ENCODE results near the gene ZNF460. TPM values are rescaled to one million over a fixed set of nuclear protein-coding genes. Genes with fewer than 3 reads are reported as not detected.

The ZNF460 gene
- total RNA-seq, 4 donors from 2014 or later = 44.4 to 191 (median 74.6) TPM

DNA sequence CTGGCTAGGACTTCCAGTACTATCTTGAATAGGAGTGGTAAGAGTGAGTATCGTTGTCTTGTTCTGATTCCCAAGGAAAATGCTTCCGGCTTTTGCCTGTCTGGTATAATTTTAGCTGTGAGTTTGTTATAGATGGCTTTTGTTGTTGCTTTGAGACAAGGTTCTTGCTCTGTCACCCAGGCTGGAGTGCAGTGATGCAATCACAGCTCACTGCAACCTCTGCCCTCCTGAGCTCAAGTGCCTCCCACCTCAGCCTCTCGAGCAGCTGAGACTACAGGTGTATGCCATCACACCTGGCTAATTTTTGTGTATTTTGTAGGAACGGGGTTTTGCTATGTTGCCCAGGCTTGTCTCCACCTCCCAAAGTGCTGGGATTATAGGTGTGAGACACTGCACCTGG lies 33.9 kb downstream of the ZNF460 start:
- Histone ChIP-seq H3K36me3 (no peaks in the 10 kb centered on the region), H3K4me1 (no peaks in the 10 kb centered on the region), H3K4me3 (no peak overlapping the region), H3K27ac (no peak overlapping the region), H3K27me3 (peaks cover 18% of the 10 kb centered on the region), H3K9me3 (no peaks in the 10 kb centered on the region)
- TF ChIP-seq EP300 (IDR thresholded peaks at IDR 0.05; ENCODE audit: low read depth) (no peak), POLR2AphosphoS5 (IDR thresholded peaks at IDR 0.05) (no peak), POLR2A (IDR thresholded peaks at IDR 0.05) (no peak)
- TF ChIP-seq, protein P1, sequence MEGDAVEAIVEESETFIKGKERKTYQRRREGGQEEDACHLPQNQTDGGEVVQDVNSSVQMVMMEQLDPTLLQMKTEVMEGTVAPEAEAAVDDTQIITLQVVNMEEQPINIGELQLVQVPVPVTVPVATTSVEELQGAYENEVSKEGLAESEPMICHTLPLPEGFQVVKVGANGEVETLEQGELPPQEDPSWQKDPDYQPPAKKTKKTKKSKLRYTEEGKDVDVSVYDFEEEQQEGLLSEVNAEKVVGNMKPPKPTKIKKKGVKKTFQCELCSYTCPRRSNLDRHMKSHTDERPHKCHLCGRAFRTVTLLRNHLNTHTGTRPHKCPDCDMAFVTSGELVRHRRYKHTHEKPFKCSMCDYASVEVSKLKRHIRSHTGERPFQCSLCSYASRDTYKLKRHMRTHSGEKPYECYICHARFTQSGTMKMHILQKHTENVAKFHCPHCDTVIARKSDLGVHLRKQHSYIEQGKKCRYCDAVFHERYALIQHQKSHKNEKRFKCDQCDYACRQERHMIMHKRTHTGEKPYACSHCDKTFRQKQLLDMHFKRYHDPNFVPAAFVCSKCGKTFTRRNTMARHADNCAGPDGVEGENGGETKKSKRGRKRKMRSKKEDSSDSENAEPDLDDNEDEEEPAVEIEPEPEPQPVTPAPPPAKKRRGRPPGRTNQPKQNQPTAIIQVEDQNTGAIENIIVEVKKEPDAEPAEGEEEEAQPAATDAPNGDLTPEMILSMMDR (IDR thresholded peaks at IDR 0.05) = no peak
- in situ Hi-C loops (cut with MboI; ENCODE audit: low pct_ligation_motif_present in 1 of 4, low pct_unique_long_range_greater_than_20kb in 1 of 4, low sequenced_read_pairs in 3 of 4) (no loop called here), intact Hi-C loops (cut with DNase I; ENCODE audit: low total_unique reads) (no loop called here)
- WGBS, 2 donors (ENCODE audit: low coverage in 1 of 2) = 66 to 76% methylated on average over 2 to 4 of the region's 4 CpGs
- DNase-seq = no peak

DNA sequence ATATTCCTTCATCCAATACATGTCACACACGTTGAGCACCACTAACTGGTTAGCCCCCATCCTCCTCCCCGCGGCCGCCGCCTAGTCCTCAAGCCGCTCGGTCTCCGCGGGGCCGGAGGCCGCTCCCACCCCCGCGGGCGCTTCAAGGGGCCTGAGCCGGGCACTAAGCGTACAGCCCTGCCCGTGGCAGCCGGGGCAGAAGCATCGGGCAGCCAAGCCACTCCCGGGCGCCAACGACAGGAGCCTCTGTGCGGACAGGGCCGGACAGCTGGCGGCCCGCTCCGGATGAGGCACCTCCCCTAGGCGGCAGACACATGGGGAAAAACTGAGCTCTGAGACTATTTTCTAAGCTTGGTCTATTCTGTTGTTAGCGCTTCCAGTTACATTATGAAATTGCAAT lies 37.2 kb downstream of the ZNF460 start:
- peaks cover 18% of the 10 kb centered on the region for H3K27me3 ChIP-seq
- peaks cover 5 to 23% (median 17%) of the 10 kb centered on the region in 4 donors for H3K4me1 ChIP-seq
- WGBS, 2 donors (ENCODE audit: low coverage in 1 of 2) = 36% methylated on average over 29 of the region's 29 CpGs; no CpG with 5 or more reads in 1 of the 2 donors
- intact Hi-C loops (cut with DNase I; ENCODE audit: low total_unique reads) (no loop called here), in situ Hi-C loops (cut with MboI; ENCODE audit: low pct_ligation_motif_present in 1 of 4, low pct_unique_long_range_greater_than_20kb in 1 of 4, low sequenced_read_pairs in 3 of 4) (no loop called here)
- H3K4me3 ChIP-seq = peak overlapping the region in 1 of 4 donors; percentile 11
- DNase-seq = no peak
- no peak for TF ChIP-seq EP300 (IDR thresholded peaks at IDR 0.05; ENCODE audit: low read depth)
- TF ChIP-seq, protein P1 (IDR thresholded peaks at IDR 0.05) = no peak
- no peak for TF ChIP-seq POLR2A (IDR thresholded peaks at IDR 0.05)
- TF ChIP-seq POLR2AphosphoS5 (IDR thresholded peaks at IDR 0.05) = no peak
- no peaks in the 10 kb centered on the region for H3K9me3 ChIP-seq
- no peak overlapping the region for H3K27ac ChIP-seq
- no peaks in the 10 kb centered on the region for H3K36me3 ChIP-seq

DNA sequence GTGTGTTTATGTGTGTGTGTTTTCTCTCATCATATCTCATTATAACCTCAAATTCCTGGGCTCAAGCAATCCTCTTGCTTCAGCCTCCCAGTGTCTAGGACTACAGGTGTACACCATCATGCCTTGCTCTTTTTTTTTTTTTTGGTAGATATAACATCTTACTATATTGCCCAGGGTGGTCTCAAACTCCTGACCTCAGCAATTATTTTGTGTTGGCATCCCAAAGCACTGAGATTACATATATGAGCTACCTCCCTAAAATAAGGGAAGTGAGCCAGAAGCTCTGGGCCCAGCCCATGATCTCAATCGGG lies 39.5 kb downstream of the ZNF460 start:
- intact Hi-C loops (cut with DNase I; ENCODE audit: low total_unique reads) = no loop called here
- no peak for TF ChIP-seq EP300 (IDR thresholded peaks at IDR 0.05; ENCODE audit: low read depth)
- TF ChIP-seq POLR2AphosphoS5 (IDR thresholded peaks at IDR 0.05) = no peak
- TF ChIP-seq, protein P1 (IDR thresholded peaks at IDR 0.05) = no peak
- TF ChIP-seq POLR2A (IDR thresholded peaks at IDR 0.05) = no peak
- in situ Hi-C loops (cut with MboI; ENCODE audit: low pct_ligation_motif_present in 1 of 4, low pct_unique_long_range_greater_than_20kb in 1 of 4, low sequenced_read_pairs in 3 of 4) = no loop called here
- peaks cover 5 to 23% (median 17%) of the 10 kb centered on the region in 4 donors for H3K4me1 ChIP-seq
- H3K36me3 ChIP-seq = peaks cover 0 to 16% (median 6%) of the 10 kb centered on the region in 4 donors
- peak overlapping the region; percentile 84 to 91 (median 88) for H3K27ac ChIP-seq
- 8% methylated on average over 1 of the region's 1 CpG; no CpG with 5 or more reads in 1 of the 2 donors for WGBS, 2 donors (ENCODE audit: low coverage in 1 of 2)
- no peaks in the 10 kb centered on the region for H3K9me3 ChIP-seq
- DNase-seq = no peak
- H3K4me3 ChIP-seq = peak overlapping the region; percentile 73 to 92 (median 85)
- peaks cover 18% of the 10 kb centered on the region for H3K27me3 ChIP-seq

DNA sequence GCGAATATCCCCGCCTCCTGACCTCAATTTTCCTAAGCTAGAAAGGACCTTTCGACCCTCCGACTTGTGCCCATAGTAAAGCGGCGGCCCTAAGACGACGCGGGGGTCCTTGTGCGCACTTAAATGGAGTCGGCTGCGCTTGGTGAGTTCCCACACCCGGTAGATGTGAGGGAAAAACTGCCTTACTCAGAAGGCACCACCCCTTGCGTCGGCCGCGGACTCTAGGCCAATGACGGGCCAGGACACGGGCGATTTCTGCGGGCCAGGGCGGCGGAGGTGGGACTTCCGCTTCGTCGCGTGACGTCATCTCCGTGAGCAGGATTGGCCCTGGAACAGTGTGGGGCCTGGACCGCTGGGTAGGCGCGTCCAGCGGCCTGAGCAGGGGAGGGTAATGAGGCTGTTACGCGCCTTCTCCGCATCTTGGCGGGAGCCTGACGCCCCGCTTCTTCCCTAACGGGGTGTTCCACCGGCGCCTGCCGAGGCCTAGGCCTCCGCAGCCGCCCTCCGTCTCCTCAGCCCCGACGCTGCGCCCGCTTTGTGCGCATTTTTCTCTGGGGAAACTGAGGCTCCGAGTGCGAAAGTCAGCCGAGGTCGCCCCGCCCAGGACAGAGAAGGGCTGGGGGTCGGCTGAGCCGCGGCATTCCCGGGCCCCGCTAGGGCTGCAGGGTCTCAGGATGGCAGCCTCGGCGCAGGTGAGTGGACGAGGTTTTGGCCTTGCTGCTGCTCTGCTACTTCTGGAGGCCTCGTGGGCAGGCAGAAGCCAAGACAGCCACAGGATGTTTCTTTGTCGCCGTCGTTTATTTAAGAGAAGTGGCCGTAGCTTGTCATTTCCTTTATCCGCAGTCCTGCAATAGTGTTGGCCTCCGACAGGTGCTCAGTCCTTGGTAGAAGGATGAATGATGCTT lies 40.1 kb downstream of the ZNF460 start, which contains the start of gene ZNF543:
ZNF543 (plus strand) TSS at position 293 of the 905 bp plus-strand sequence; CDS start at position 675, 382 bp downstream.
- WGBS, 2 donors (ENCODE audit: low coverage in 1 of 2) = 3 to 10% methylated on average over 5 to 61 of the region's 71 CpGs
- in situ Hi-C loops (cut with MboI; ENCODE audit: low pct_ligation_motif_present in 1 of 4, low pct_unique_long_range_greater_than_20kb in 1 of 4, low sequenced_read_pairs in 3 of 4) = no loop called here
- Histone ChIP-seq H3K27me3 (peaks cover 18% of the 10 kb centered on the region), H3K9me3 (no peaks in the 10 kb centered on the region), H3K4me1 (peaks cover 5 to 23% (median 17%) of the 10 kb centered on the region in 4 donors), H3K4me3 (peak within 1 kb of the TSS; percentile 73 to 92 (median 85)), H3K36me3 (peaks cover 0 to 22% (median 11%) of the 10 kb centered on the region in 4 donors), H3K27ac (peak within 1 kb of the TSS; percentile 84 to 91 (median 88))
- DNase-seq = peak; percentile 96
- TF ChIP-seq POLR2A (IDR thresholded peaks at IDR 0.05) = peak; percentile 64
- TF ChIP-seq, protein P1 (IDR thresholded peaks at IDR 0.05) = peak in 1 of 5 experiments; percentile 10
- no peak for TF ChIP-seq EP300 (IDR thresholded peaks at IDR 0.05; ENCODE audit: low read depth)
- TF ChIP-seq POLR2AphosphoS5 (IDR thresholded peaks at IDR 0.05) = peak in 2 of 3 donors; percentile 77 to 78
- intact Hi-C loops (cut with DNase I; ENCODE audit: low total_unique reads) = no loop called here

Data from transverse colon (tissue), 4 donors.